ENCODE data around the gene CADM4.

DNA sequence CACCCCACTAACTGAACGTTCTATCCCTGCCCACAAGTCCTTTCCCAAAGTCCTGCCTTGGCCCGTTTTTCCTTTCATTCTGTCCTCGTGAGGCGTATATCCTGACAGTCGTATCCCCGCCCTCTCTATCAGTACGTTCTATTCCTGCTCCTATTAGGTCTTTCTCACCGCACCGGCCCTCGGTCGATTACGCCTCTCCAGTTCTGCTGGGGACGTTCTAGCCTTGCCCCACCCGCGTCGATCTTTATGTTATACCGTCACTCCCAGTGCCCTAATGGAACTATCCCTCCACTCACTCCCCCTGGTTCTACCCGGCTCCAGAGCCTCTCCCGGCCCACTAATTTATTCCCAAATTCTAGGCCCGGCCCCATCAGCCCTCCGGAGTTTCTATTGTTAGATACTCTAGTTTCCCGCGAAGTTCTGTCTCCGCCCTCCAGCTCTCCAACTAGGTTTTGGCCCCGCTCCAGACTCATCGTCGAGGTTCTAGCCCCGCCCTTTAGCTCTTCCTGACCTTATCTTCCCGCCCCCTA, 28.3 kb upstream of the CADM4 start:
- no peak for TF ChIP-seq POLR2A (IDR thresholded peaks at IDR 0.05)
- TF ChIP-seq, protein P1, sequence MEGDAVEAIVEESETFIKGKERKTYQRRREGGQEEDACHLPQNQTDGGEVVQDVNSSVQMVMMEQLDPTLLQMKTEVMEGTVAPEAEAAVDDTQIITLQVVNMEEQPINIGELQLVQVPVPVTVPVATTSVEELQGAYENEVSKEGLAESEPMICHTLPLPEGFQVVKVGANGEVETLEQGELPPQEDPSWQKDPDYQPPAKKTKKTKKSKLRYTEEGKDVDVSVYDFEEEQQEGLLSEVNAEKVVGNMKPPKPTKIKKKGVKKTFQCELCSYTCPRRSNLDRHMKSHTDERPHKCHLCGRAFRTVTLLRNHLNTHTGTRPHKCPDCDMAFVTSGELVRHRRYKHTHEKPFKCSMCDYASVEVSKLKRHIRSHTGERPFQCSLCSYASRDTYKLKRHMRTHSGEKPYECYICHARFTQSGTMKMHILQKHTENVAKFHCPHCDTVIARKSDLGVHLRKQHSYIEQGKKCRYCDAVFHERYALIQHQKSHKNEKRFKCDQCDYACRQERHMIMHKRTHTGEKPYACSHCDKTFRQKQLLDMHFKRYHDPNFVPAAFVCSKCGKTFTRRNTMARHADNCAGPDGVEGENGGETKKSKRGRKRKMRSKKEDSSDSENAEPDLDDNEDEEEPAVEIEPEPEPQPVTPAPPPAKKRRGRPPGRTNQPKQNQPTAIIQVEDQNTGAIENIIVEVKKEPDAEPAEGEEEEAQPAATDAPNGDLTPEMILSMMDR (IDR thresholded peaks at IDR 0.05): no peak

All from thyroid gland (tissue), 4 donors.